ENCODE results near the gene SLC39A9. TPM values are rescaled to one million over a fixed set of nuclear protein-coding genes. Genes with fewer than 3 reads are reported as not detected.
"Not testable (repeated sequence)": the region's sequence is repeated elsewhere in the genome, so short reads cannot be mapped to it uniquely, and the experiment has no call there.

SLC39A9 gene
- total RNA-seq, 2 donors from 2014 or later, result 79.7 to 83.1 TPM

DNA sequence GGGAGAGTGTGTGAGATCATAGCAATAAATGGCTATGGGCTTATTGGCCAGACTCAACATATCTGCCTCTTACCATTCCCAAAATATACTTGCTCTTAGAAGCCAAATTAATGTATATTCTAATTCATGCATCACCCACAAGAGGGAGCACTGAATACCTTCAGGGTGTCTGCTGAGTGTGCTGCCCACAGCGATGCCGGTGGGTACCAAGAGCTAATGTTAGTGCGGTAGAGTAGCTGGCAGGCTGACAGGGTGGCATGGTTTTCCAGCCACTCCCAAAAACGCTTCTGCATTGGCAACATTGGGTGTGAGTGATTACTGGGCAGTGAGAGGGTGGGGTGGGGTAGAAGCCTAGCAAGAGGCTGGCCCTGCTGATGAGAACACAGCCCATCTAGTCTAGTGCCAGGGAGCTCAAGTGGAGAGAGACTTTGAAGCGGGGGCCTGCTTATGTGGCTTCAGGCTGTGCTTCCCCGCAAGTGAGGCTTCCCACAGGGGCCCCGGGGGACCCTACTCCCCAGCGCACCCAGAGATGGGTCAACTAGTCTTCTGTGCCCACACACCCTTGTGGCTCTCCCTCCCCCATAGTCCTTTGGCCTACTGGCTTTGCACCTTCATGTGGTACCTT, 76.8 kb downstream of the SLC39A9 start:
- Histone ChIP-seq H3K36me3 (no peaks in the 10 kb centered on the region), H3K4me3 (no peak overlapping the region), H3K27ac (no peak overlapping the region), H3K4me1 (no peaks in the 10 kb centered on the region), H3K9me3 (no peaks in the 10 kb centered on the region), H3K27me3 (no peaks in the 10 kb centered on the region), H3K9ac (ENCODE audit: low read depth in 2 of 2, low read length in 2 of 2) (no peak overlapping the region)
- intact Hi-C loops (cut with DNase I), result no loop called here
- TF ChIP-seq, protein P1, sequence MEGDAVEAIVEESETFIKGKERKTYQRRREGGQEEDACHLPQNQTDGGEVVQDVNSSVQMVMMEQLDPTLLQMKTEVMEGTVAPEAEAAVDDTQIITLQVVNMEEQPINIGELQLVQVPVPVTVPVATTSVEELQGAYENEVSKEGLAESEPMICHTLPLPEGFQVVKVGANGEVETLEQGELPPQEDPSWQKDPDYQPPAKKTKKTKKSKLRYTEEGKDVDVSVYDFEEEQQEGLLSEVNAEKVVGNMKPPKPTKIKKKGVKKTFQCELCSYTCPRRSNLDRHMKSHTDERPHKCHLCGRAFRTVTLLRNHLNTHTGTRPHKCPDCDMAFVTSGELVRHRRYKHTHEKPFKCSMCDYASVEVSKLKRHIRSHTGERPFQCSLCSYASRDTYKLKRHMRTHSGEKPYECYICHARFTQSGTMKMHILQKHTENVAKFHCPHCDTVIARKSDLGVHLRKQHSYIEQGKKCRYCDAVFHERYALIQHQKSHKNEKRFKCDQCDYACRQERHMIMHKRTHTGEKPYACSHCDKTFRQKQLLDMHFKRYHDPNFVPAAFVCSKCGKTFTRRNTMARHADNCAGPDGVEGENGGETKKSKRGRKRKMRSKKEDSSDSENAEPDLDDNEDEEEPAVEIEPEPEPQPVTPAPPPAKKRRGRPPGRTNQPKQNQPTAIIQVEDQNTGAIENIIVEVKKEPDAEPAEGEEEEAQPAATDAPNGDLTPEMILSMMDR (IDR thresholded peaks at IDR 0.05), result peak; percentile 22
- DNase-seq, result no peak

DNA sequence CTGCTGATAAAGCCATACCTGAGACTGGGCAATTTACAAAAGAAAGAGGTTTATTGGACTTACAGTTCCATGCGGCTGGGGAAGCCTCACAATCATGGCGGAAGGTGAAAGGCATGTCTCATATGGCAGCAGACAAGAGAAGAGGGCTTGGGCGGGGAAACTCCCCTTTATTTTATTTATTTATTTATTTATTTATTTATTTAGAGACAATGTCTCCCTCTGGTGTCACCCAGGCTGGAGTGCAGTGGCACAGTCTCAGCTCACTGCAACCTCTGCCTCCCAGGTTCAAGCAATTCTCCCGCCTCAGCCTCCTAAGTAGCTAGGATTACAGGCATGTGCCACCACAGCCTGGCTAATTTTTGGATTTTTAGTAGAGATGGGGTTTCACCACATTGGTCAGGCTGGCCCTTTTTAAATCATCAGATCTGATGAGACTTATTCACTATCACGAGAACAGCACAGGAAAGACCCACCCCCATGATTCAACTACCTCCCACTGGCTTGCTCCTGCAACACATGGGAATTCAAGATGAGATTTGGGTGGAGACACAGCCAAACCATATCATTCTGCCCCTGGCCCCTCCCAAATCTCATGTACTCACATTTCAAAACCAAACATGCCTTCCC, 78.4 kb downstream of the SLC39A9 start:
- H3K27ac ChIP-seq; H3K4me1 ChIP-seq; H3K36me3 ChIP-seq; H3K4me3 ChIP-seq; H3K9me3 ChIP-seq; intact Hi-C loops (cut with DNase I); H3K27me3 ChIP-seq; H3K9ac ChIP-seq (ENCODE audit: low read depth in 2 of 2, low read length in 2 of 2); DNase-seq: not testable (repeated sequence)

DNA sequence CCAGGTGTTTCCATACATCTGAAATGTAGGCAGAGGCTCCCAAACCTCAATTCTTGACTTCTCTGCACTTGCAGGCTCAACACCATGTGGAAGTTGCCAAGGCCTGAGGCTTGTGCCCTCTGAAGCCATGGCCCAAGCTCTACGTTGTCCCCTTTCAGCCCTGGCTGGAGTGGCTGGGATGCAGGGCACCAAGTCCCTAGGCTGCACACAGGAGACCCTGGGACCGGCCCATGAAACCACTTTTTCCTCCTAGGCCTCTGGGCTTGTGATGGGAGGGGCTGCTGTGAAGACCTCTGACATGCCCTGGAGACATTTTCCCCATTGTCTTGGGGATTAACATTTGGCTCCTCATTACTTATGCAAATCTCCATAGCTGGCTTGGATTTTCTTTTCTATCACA, 79.6 kb downstream of the SLC39A9 start:
- intact Hi-C loops (cut with DNase I); H3K27ac ChIP-seq; H3K9ac ChIP-seq (ENCODE audit: low read depth in 2 of 2, low read length in 2 of 2); H3K36me3 ChIP-seq; H3K4me3 ChIP-seq; DNase-seq; H3K9me3 ChIP-seq; H3K27me3 ChIP-seq; H3K4me1 ChIP-seq: not testable (repeated sequence)

DNA sequence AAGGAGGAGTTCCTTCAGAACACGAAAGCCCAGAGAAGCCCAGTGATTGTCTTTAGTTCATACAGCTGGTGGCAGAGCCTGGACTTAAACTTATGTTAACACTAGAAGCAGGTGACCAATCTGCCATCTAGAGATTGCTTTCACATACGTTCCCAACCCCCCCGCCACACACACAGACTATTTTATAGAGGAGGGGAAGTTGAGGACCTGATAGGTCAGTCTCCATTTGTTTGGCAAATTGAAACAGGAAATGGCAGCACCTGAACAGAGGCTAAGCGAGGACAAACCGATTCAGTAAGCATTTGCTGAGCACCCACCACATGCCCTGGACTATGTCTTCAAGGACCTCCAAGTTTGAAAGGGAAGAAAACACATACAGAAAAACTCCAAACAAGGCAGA, 81.2 kb downstream of the SLC39A9 start:
- Histone ChIP-seq H3K4me1 (peaks cover 6% of the 10 kb centered on the region), H3K4me3 (no peak overlapping the region), H3K9ac (ENCODE audit: low read depth in 2 of 2, low read length in 2 of 2) (no peak overlapping the region), H3K36me3 (no peaks in the 10 kb centered on the region), H3K9me3 (no peaks in the 10 kb centered on the region), H3K27ac (no peak overlapping the region), H3K27me3 (peaks cover 16% of the 10 kb centered on the region)
- TF ChIP-seq, protein P1 (IDR thresholded peaks at IDR 0.05), result no peak
- intact Hi-C loops (cut with DNase I), result no loop called here
- no peak for DNase-seq

DNA sequence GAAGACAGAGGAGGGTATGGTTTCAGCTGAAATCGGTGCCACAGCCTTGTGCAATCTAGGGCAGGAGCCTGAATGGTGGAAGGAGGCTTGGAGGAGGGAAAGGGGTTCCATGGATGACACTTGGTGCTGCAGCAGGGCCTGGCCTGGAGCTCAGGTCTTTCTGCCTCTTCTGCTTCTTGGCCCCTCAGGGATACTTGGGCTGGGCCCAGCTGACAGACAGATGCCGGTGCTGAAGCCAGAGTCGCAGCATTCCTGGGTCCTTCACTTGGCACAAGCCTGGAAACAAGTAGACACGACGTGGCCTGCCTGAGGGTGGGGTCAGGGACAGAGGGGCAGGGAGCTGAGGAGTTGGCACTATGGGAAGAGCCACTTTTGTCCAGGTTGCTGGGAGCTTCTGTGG, 81.6 kb downstream of the SLC39A9 start:
- intact Hi-C loops (cut with DNase I), result no loop called here
- Histone ChIP-seq H3K4me1 (peaks cover 6% of the 10 kb centered on the region), H3K27ac (no peak overlapping the region), H3K36me3 (no peaks in the 10 kb centered on the region), H3K27me3 (peaks cover 20% of the 10 kb centered on the region), H3K4me3 (no peak overlapping the region), H3K9me3 (no peaks in the 10 kb centered on the region), H3K9ac (ENCODE audit: low read depth in 2 of 2, low read length in 2 of 2) (no peak overlapping the region)
- TF ChIP-seq, protein P1 (IDR thresholded peaks at IDR 0.05), result no peak
- no peak for DNase-seq

DNA sequence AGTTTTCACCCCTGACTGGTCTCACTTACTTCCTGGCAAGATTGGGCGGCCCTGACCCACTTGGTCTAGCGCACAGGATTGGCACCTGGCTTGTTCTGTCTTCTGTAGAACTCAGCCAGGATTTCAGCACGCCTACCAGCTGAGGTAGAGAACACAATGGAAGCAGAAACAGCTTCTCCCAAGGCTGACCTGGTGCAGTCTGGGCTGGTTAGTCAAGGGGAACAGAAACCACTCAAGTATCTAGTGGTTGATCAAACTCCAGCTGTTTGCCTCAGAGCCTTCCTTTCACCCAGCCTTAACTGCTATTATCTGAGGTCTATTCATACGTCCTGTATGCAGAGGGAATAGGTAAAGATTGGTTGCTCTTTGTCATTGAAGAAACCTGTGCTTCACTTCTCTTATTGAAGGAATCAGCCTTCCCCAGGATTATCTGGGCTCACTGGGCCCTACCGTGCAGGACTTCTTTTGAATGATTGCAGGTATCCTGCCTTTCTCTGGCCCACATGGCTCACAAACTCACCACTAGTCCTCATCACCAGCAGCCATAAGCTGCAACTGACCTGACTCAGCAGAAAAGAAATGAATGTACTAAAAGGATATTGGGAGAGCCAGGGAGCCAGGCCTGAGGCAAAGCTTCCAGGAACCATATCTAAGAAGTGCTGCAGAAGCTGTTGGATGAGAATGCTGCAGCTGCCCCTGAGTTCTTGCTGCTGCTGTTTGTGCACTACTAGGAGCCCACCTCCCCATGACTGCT, 83.5 kb downstream of the SLC39A9 start:
- Histone ChIP-seq H3K36me3 (no peaks in the 10 kb centered on the region), H3K9ac (ENCODE audit: low read depth in 2 of 2, low read length in 2 of 2) (no peak overlapping the region), H3K27ac (no peak overlapping the region), H3K4me1 (peaks cover 6% of the 10 kb centered on the region), H3K27me3 (peaks cover 32% of the 10 kb centered on the region), H3K4me3 (no peak overlapping the region), H3K9me3 (no peaks in the 10 kb centered on the region)
- DNase-seq, result no peak
- TF ChIP-seq, protein P1 (IDR thresholded peaks at IDR 0.05), result no peak
- intact Hi-C loops (cut with DNase I), result no loop called here

All from colonic mucosa (tissue), 4 donors.